ENCODE data around the gene VWA3B.
"Not testable (repeated sequence)": the region's sequence is repeated elsewhere in the genome, so short reads cannot be mapped to it uniquely, and the experiment has no call there.

The VWA3B gene

DNA sequence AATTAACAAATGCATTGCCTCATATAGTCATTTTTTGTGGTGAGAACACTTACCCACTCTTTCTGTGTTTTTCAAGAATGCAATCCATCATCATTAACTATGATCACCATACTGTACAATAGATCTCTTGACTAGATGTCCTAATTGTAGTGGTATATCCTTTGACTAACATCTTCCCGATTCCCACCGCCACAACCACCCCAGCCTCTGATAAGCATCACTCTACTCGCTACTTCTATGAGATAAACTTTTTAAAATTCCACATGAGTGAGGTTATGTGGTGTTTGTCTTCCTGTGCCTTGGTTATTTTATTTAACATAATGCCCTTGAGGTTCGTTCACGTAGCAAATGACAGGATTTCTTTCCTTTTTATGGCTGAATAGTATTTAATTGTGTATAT is 6.6 kb downstream of the VWA3B start:
- Histone ChIP-seq H3F3A (ENCODE audit: insufficient read depth, low read length) (no peaks in the 10 kb centered on the region), H3K4me3 (ENCODE audit: low read length) (no peak overlapping the region), H3K9me3 (replicated peaks; ENCODE audit: insufficient read depth, low read length) (no peaks in the 10 kb centered on the region), H3K9ac (ENCODE audit: low read length) (no peak overlapping the region), H4K20me1 (ENCODE audit: insufficient read depth, low read length) (no peaks in the 10 kb centered on the region), H3K36me3 (replicated peaks; ENCODE audit: insufficient read depth, low read length) (no peaks in the 10 kb centered on the region), H3K9me2 (replicated peaks; ENCODE audit: insufficient read depth, low read length) (no peaks in the 10 kb centered on the region), H3K27ac (ENCODE audit: low read length) (no peak overlapping the region), H3K79me2 (ENCODE audit: low read length) (no peaks in the 10 kb centered on the region), H3K4me1 (ENCODE audit: low read length) (no peaks in the 10 kb centered on the region), H2AFZ (ENCODE audit: low read length) (no peak overlapping the region), H3K4me2 (ENCODE audit: low read depth, low read length) (no peak overlapping the region), H3K27me3 (replicated peaks; ENCODE audit: insufficient read depth, low read length) (no peaks in the 10 kb centered on the region; the same call in 1 of the 2 replicates)
- TF ChIP-seq EZH2 (optimal IDR thresholded peaks at IDR 0.05; ENCODE audit: low read depth, low read length) (no peak), EZH2phosphoT487 (IDR thresholded peaks at IDR 0.05; ENCODE audit: low read length) (no peak)
- TF ChIP-seq, protein P1, sequence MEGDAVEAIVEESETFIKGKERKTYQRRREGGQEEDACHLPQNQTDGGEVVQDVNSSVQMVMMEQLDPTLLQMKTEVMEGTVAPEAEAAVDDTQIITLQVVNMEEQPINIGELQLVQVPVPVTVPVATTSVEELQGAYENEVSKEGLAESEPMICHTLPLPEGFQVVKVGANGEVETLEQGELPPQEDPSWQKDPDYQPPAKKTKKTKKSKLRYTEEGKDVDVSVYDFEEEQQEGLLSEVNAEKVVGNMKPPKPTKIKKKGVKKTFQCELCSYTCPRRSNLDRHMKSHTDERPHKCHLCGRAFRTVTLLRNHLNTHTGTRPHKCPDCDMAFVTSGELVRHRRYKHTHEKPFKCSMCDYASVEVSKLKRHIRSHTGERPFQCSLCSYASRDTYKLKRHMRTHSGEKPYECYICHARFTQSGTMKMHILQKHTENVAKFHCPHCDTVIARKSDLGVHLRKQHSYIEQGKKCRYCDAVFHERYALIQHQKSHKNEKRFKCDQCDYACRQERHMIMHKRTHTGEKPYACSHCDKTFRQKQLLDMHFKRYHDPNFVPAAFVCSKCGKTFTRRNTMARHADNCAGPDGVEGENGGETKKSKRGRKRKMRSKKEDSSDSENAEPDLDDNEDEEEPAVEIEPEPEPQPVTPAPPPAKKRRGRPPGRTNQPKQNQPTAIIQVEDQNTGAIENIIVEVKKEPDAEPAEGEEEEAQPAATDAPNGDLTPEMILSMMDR (IDR thresholded peaks at IDR 0.05; ENCODE audit: low read length), result no peak
- DNase-seq, result no peak

DNA sequence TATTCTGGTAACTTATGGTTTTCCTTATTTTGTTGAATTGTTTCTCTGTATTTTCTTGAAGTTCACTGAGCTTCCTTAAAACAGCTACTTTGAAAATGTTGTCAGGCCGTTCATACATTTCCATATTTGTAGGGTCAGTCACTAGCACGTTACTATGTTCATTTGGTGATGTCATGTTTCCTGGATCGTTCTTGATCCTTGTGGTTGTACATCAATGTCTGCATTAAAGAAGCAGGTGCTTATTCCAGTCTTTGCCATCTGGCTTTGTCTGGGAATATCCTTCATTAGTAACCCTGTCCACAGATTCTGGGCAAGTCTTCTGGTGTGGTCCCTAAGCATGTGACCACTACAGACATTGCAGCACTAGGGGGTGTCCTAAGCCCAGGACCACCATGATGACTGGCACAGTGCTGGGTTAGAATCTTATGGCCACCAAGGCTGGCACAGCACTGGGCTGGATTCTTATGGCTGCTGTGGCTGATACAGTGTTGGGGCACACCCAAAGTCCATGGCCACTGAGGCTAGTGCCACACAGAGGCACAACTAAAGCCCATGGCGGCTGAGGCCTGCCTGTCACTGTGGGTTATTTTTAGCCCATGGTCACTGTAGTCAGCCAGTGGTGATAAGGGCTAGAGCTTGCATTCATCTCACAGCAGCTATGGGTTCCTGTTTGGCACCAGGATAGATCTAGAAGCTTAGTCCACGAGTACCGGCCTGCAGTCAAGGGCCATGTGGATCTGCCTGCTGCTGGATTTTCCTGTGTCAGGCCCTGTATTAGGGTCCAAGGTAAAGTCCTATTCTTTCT is 13.2 kb downstream of the VWA3B start:
- Histone ChIP-seq H3F3A (ENCODE audit: insufficient read depth, low read length) (no peaks in the 10 kb centered on the region), H3K9ac (ENCODE audit: low read length) (no peak overlapping the region), H3K4me3 (ENCODE audit: low read length) (no peak overlapping the region), H3K27ac (ENCODE audit: low read length) (no peak overlapping the region), H3K9me3 (replicated peaks; ENCODE audit: insufficient read depth, low read length) (no peaks in the 10 kb centered on the region), H3K4me2 (ENCODE audit: low read depth, low read length) (no peak overlapping the region), H2AFZ (ENCODE audit: low read length) (no peak overlapping the region), H3K36me3 (replicated peaks; ENCODE audit: insufficient read depth, low read length) (no peaks in the 10 kb centered on the region), H3K27me3 (replicated peaks; ENCODE audit: insufficient read depth, low read length) (no peaks in the 10 kb centered on the region; the same call in 1 of the 2 replicates), H3K9me2 (replicated peaks; ENCODE audit: insufficient read depth, low read length) (no peaks in the 10 kb centered on the region), H4K20me1 (ENCODE audit: insufficient read depth, low read length) (no peaks in the 10 kb centered on the region), H3K79me2 (ENCODE audit: low read length) (no peaks in the 10 kb centered on the region), H3K4me1 (ENCODE audit: low read length) (no peaks in the 10 kb centered on the region)
- DNase-seq, result no peak
- no peak for TF ChIP-seq EZH2phosphoT487 (IDR thresholded peaks at IDR 0.05; ENCODE audit: low read length)
- TF ChIP-seq, protein P1 (IDR thresholded peaks at IDR 0.05; ENCODE audit: low read length), result no peak
- TF ChIP-seq EZH2 (optimal IDR thresholded peaks at IDR 0.05; ENCODE audit: low read depth, low read length), result no peak

GRCh38 chr2:98102315-98102714 is 15.3 kb downstream of the VWA3B start:
- H3K4me3 ChIP-seq (ENCODE audit: low read length); H2AFZ ChIP-seq (ENCODE audit: low read length); H3K79me2 ChIP-seq (ENCODE audit: low read length); DNase-seq; H3K9me3 ChIP-seq (replicated peaks; ENCODE audit: insufficient read depth, low read length); H3K4me2 ChIP-seq (ENCODE audit: low read depth, low read length); H3K27me3 ChIP-seq (replicated peaks; ENCODE audit: insufficient read depth, low read length); H3K9me2 ChIP-seq (replicated peaks; ENCODE audit: insufficient read depth, low read length); H3K9ac ChIP-seq (ENCODE audit: low read length); H3K36me3 ChIP-seq (replicated peaks; ENCODE audit: insufficient read depth, low read length); H3K27ac ChIP-seq (ENCODE audit: low read length); H3K4me1 ChIP-seq (ENCODE audit: low read length); H4K20me1 ChIP-seq (ENCODE audit: insufficient read depth, low read length); H3F3A ChIP-seq (ENCODE audit: insufficient read depth, low read length): not testable (repeated sequence)

GRCh38 chr2:98102878-98103277 is 15.9 kb downstream of the VWA3B start:
- no peak overlapping the region for H3K4me3 ChIP-seq (ENCODE audit: low read length)
- H3F3A ChIP-seq (ENCODE audit: insufficient read depth, low read length), result no peaks in the 10 kb centered on the region
- no peaks in the 10 kb centered on the region for H3K27me3 ChIP-seq (replicated peaks; ENCODE audit: insufficient read depth, low read length)
- H3K4me1 ChIP-seq (ENCODE audit: low read length), result no peaks in the 10 kb centered on the region
- H2AFZ ChIP-seq (ENCODE audit: low read length), result no peak overlapping the region
- no peaks in the 10 kb centered on the region for H3K9me2 ChIP-seq (replicated peaks; ENCODE audit: insufficient read depth, low read length)
- DNase-seq, result no peak
- no peak overlapping the region for H3K27ac ChIP-seq (ENCODE audit: low read length)
- no peaks in the 10 kb centered on the region for H4K20me1 ChIP-seq (ENCODE audit: insufficient read depth, low read length)
- H3K9me3 ChIP-seq (replicated peaks; ENCODE audit: insufficient read depth, low read length), result no peaks in the 10 kb centered on the region
- H3K36me3 ChIP-seq (replicated peaks; ENCODE audit: insufficient read depth, low read length), result no peaks in the 10 kb centered on the region
- no peak overlapping the region for H3K4me2 ChIP-seq (ENCODE audit: low read depth, low read length)
- H3K9ac ChIP-seq (ENCODE audit: low read length), result no peak overlapping the region
- H3K79me2 ChIP-seq (ENCODE audit: low read length), result no peaks in the 10 kb centered on the region
- TF ChIP-seq, protein P1 (IDR thresholded peaks at IDR 0.05; ENCODE audit: low read length), result no peak
- TF ChIP-seq EZH2phosphoT487 (IDR thresholded peaks at IDR 0.05; ENCODE audit: low read length), result no peak
- TF ChIP-seq EZH2 (optimal IDR thresholded peaks at IDR 0.05; ENCODE audit: low read depth, low read length), result no peak

Measured in MM.1S (cell line).